Common myeloid progenitor, CD34-positive (primary cell): ENCODE results near the gene CTNNA2.

Experiments used
- CTCF ChIA-PET: fragments of 350-600 bp; sonication (Branson Sonifier 250); formaldehyde crosslinking; loops from one replicate; lab custom pipeline; 2021; ENCODE audit warnings: antibody characterized with exemption; lab: Charles Lee
- POLR2A ChIA-PET: fragments of 350-600 bp; sonication (Branson Sonifier 250); formaldehyde crosslinking; loops from one replicate; lab custom pipeline; 2021; ENCODE audit warnings: antibody characterized with exemption; lab: Charles Lee
- DNase-seq, 3 donors: peaks; one replicate each; pipeline versions ENCODE4 v3.0.0 to v3.0.0-alpha.2; 2013
- H3K27ac ChIP-seq, 2 experiments: 1 replicate in 1 of 2; 2 replicates in 1 of 2; pipeline ENCODE4 v1.7.0; 2013; ENCODE audit warnings: inconsistent platforms in 2 of 2, low read length in 2 of 2, mild to moderate bottlenecking in 2 of 2, low read depth in 1 of 2, moderate library complexity in 1 of 2; ENCODE audit not compliant: severe bottlenecking in 2 of 2, insufficient read depth in 1 of 2, poor library complexity in 1 of 2
- H3K27me3 ChIP-seq, 5 experiments: replicated peaks in 2 of 5; 1 replicate in 3 of 5; 2 replicates in 2 of 5; pipeline versions ENCODE4 v1.6.1 to v1.7.0; 2013; ENCODE audit warnings: low read length in 4 of 5, mild to moderate bottlenecking in 2 of 5, moderate library complexity in 2 of 5, inconsistent platforms in 1 of 5; ENCODE audit not compliant: insufficient read depth in 5 of 5, control insufficient read depth in 4 of 5
- H3K36me3 ChIP-seq, 4 experiments: 1 replicate in 2 of 4; 2 replicates in 2 of 4; pipeline versions ENCODE4 v1.6.1 to v1.7.0; 2013; ENCODE audit warnings: low read length in 3 of 4, control low read depth in 1 of 4, mild to moderate bottlenecking in 1 of 4; ENCODE audit not compliant: control insufficient read depth in 4 of 4, insufficient read depth in 4 of 4
- H3K4me1 ChIP-seq, 4 experiments: 1 replicate in 3 of 4; 2 replicates in 1 of 4; pipeline versions ENCODE4 v1.6.1 to v1.7.1; 2013; ENCODE audit warnings: low read length in 3 of 4, mild to moderate bottlenecking in 3 of 4, control low read depth in 1 of 4, inconsistent platforms in 1 of 4, moderate library complexity in 1 of 4; ENCODE audit not compliant: control insufficient read depth in 4 of 4, insufficient read depth in 4 of 4; ENCODE audit errors: control extremely low read depth in 1 of 4
- H3K4me3 ChIP-seq, 7 experiments: 1 replicate in 4 of 7; 2 replicates in 3 of 7; pipeline versions ENCODE4 v1.5.1 to v1.7.0; 2013; ENCODE audit warnings: mild to moderate bottlenecking in 7 of 7, low read length in 6 of 7, moderate library complexity in 6 of 7, inconsistent platforms in 2 of 7, low read depth in 2 of 7, control low read depth in 1 of 7; ENCODE audit not compliant: insufficient read depth in 4 of 7, control insufficient read depth in 1 of 7; ENCODE audit errors: extremely low read depth in 1 of 7
- H3K9me3 ChIP-seq, 5 experiments: 1 replicate in 4 of 5; 2 replicates in 1 of 5; pipeline versions ENCODE4 v1.6.1 to v1.7.1; 2013; ENCODE audit warnings: low read length in 4 of 5, mild to moderate bottlenecking in 2 of 5, inconsistent platforms in 1 of 5, low read depth in 1 of 5, moderate library complexity in 1 of 5; ENCODE audit not compliant: control insufficient read depth in 4 of 5, insufficient read depth in 2 of 5; ENCODE audit errors: control extremely low read depth in 1 of 5
- WGBS: methylation state at CpG from one replicate; pipeline ENCODE4 v1.1.5; 2013; ENCODE audit not compliant: insufficient coverage; 5-methylcytosine and 5-hydroxymethylcytosine counted together

Gene CTNNA2

DNA sequence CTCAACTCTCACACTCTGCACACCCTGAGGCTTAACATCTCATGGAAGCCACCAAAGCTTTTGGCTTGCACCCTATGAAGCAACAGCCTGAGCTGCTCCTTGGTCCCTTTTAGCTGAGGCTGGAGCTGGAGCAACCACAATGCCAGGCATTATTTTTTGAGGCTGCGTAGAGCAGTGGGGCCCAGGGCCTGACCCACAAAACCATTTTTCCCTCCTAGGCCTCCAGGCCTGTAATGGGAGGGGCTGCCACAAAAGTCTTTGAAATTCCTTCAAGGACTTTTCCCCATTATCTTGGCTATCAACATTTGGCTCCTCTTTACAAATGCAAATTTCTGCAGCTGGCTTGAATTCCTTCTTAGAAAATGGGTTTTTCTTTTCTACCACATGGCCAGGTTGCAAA, 39.8 kb downstream of the CTNNA2 start:
- DNase-seq: no peak
- ChIA-PET CTCF (no interaction called here), POLR2A (no interaction called here)
- no peaks in the 10 kb centered on the region for H3K4me1 ChIP-seq
- peaks cover 0 to 23% (median 11%) of the 10 kb centered on the region in 5 experiments for H3K9me3 ChIP-seq
- no peaks in the 10 kb centered on the region for H3K27me3 ChIP-seq
- no peaks in the 10 kb centered on the region for H3K36me3 ChIP-seq
- H3K4me3 ChIP-seq: no peak overlapping the region
- 100% methylated on average over 1 of the region's 1 CpG for WGBS
- H3K27ac ChIP-seq: no peak overlapping the region

GRCh38 chr2:79554899-79555298, 42.0 kb downstream of the CTNNA2 start:
- Histone ChIP-seq H3K4me3 (no peak overlapping the region), H3K27me3 (no peaks in the 10 kb centered on the region), H3K27ac (no peak overlapping the region), H3K4me1 (no peaks in the 10 kb centered on the region), H3K36me3 (no peaks in the 10 kb centered on the region), H3K9me3 (peaks cover 0 to 10% (median 7%) of the 10 kb centered on the region in 5 experiments)
- ChIA-PET POLR2A (no interaction called here), CTCF (no interaction called here)
- DNase-seq: no peak

- Histone ChIP-seq H3K4me1 (no peaks in the 10 kb centered on the region), H3K36me3 (no peaks in the 10 kb centered on the region), H3K9me3 (no peaks in the 10 kb centered on the region), H3K27me3 (no peaks in the 10 kb centered on the region), H3K4me3 (no peak overlapping the region), H3K27ac (no peak overlapping the region)
- WGBS: no CpG with 5 or more reads among the region's 6 CpGs
- DNase-seq: no peak
- CTCF ChIA-PET: no interaction called here
- POLR2A ChIA-PET: no interaction called here
Observed at GRCh38 chr2:79564065-79564464, 51.2 kb downstream of the CTNNA2 start.

DNA sequence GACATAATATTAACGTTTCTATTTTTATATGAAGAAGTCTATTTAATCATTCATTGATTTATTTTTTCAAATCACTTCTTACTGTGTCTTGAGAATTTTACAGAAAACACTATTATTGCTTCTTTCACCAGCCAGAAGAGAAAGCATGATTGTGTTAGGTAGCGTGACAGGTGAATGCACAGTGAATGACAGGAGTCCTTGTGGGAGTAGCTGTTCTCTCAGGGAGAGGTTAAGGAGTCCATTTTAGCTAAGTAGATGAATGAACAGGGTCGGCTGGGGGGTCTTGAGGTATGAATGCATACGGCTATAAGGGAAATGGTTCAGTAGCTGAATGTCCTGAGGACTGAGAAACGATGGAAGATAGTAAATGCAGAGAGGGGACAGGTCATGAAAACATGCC, 56.2 kb downstream of the CTNNA2 start:
- ChIA-PET POLR2A (no interaction called here), CTCF (no interaction called here)
- DNase-seq: no peak
- 76% methylated on average over 3 of the region's 5 CpGs for WGBS
- no peaks in the 10 kb centered on the region for H3K9me3 ChIP-seq
- no peak overlapping the region for H3K4me3 ChIP-seq
- no peaks in the 10 kb centered on the region for H3K36me3 ChIP-seq
- no peak overlapping the region for H3K27ac ChIP-seq
- H3K4me1 ChIP-seq: no peaks in the 10 kb centered on the region
- H3K27me3 ChIP-seq: no peaks in the 10 kb centered on the region

DNA sequence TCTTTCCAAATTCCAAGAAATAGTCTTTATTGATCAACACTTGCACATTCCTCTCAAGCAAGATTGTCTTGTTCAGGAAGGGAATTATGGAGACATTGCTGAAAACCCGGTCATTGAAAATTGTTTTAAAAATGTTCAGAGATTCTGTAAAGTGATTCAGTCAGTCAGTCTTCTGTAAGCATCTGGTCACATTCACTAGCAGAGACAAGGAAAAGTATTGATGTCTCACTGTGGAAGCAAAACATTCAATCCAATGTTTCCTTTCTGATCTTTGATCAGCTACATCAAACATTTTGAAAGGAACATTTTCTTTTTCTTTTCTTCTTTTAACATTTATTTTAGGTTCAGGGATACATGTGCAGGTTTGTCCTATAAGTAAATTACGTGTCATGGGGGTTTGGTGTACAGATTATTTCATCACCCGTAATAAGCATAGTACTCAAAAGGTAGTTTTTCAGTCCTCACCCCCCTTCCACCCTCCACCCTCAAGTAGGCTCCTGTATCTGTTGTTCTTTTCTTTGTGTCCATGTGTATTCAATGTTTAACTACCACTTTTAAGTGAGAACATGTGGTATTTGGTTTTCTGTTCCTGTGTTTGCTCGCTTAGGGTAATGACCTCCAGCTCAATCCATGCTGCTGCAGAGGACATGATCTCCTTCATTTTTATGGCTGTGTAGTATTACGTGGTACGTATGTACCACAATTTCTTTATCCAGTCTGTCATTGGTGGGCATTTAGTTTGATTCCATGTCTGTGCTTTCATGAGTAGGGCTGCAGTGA, 61.2 kb downstream of the CTNNA2 start:
- DNase-seq: no peak
- ChIA-PET CTCF (no interaction called here), POLR2A (no interaction called here)
- 83% methylated on average over 2 of the region's 6 CpGs for WGBS
- no peak overlapping the region for H3K4me3 ChIP-seq
- H3K27me3 ChIP-seq: no peaks in the 10 kb centered on the region
- no peaks in the 10 kb centered on the region for H3K4me1 ChIP-seq
- no peaks in the 10 kb centered on the region for H3K9me3 ChIP-seq
- no peaks in the 10 kb centered on the region for H3K36me3 ChIP-seq
- H3K27ac ChIP-seq: no peak overlapping the region

- ChIA-PET CTCF (no interaction called here), POLR2A (no interaction called here)
- DNase-seq: no peak
- WGBS: 100% methylated on average over 1 of the region's 4 CpGs
- H3K36me3 ChIP-seq: no peaks in the 10 kb centered on the region
- H3K27me3 ChIP-seq: no peaks in the 10 kb centered on the region
- no peaks in the 10 kb centered on the region for H3K9me3 ChIP-seq
- H3K27ac ChIP-seq: no peak overlapping the region
- H3K4me1 ChIP-seq: no peaks in the 10 kb centered on the region
- no peak overlapping the region for H3K4me3 ChIP-seq
Observed at GRCh38 chr2:79576451-79576850, 63.6 kb downstream of the CTNNA2 start.

- Histone ChIP-seq H3K27me3 (no peaks in the 10 kb centered on the region), H3K4me3 (no peak overlapping the region), H3K27ac (no peak overlapping the region), H3K36me3 (no peaks in the 10 kb centered on the region), H3K4me1 (no peaks in the 10 kb centered on the region), H3K9me3 (no peaks in the 10 kb centered on the region)
- DNase-seq: no peak
- ChIA-PET CTCF (no interaction called here), POLR2A (no interaction called here)
- WGBS: no CpG with 5 or more reads among the region's 1 CpG
Observed at GRCh38 chr2:79578952-79579351, 66.1 kb downstream of the CTNNA2 start.
